ENCODE results near the gene KDM4B. TPM values are rescaled to one million over a fixed set of nuclear protein-coding genes. Genes with fewer than 3 reads are reported as not detected.

Gene KDM4B
- total and polyA plus RNA-seq, 2 of the 8 experiments (the other 6 are each of a cell fraction or from before 2014, with no cell fraction given), result 12.0 to 31.9 TPM

DNA sequence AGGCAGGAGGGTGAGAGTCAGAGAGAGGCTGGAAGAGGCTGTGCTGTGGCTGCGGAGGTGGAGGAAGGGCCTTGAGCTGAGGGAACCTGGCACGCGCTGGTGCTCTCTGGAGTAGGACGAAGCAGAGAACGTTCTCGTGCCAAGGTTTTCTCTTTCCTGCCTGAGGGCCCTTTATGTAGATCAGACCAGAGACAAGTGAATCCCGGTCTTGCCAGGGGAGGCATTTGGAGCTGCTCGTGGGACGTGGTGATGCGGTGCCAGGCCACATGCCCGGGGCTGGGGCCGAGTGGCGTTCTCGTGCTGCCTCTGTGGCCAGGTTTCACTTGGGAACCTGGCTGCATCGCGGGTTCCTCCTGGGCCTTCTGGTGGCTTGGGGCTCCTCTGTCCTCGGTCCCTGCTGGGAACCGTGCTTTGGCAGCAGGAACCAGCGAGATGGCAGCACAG, 54.2 kb downstream of the KDM4B start (continued):
- TF ChIP-seq SRF (IDR thresholded peaks at IDR 0.05; ENCODE audit: low read depth, low read length), result no peak
- TF ChIP-seq PHF8 (conservative IDR thresholded peaks at IDR 0.05; ENCODE audit: low read depth, low read length), result no peak
- no peak for TF ChIP-seq CBX5 (IDR thresholded peaks at IDR 0.05; ENCODE audit: low read depth, low read length)
